Measurements from ENCODE around the gene FADS6.

The FADS6 gene
- total RNA-seq = 0 reads per million in 2 donors

GRCh38 chr17:74892974-74893911 lies at the start of gene FADS6:
TSS of gene FADS6 (minus strand) at chr17:74893633. CDS start at chr17:74893595, 38 bp downstream.
- no peak for DNase-seq

GRCh38 chr17:74941128-74941725 lies 47.8 kb upstream of the FADS6 start:
- no peak for DNase-seq

- DNase-seq = no peak
Measured at GRCh38 chr17:74939534-74939933, 46.1 kb upstream of the FADS6 start.

- DNase-seq = no peak
Measured at GRCh38 chr17:74938194-74938950, 44.9 kb upstream of the FADS6 start.

GRCh38 chr17:74937064-74938051 lies 43.9 kb upstream of the FADS6 start:
- no peak for DNase-seq

GRCh38 chr17:74936470-74936799 lies 43.0 kb upstream of the FADS6 start:
- DNase-seq = no peak

- DNase-seq = no peak
Measured at GRCh38 chr17:74935585-74936469, 42.4 kb upstream of the FADS6 start, which contains the start of gene OTOP3. TSS of gene OTOP3 (plus strand) at chr17:74935898. CDS start at chr17:74935922, 24 bp downstream.

- DNase-seq = no peak
Measured at GRCh38 chr17:74935048-74935447, 41.6 kb upstream of the FADS6 start.

GRCh38 chr17:74930535-74931036 lies 37.2 kb upstream of the FADS6 start:
- no peak for DNase-seq

- DNase-seq = no peak
Measured at GRCh38 chr17:74928786-74929185, 35.4 kb upstream of the FADS6 start.

- DNase-seq = no peak
Measured at GRCh38 chr17:74925242-74925641, 31.8 kb upstream of the FADS6 start.

GRCh38 chr17:74924250-74924948 lies 31.0 kb upstream of the FADS6 start, which contains the start of gene OTOP2:
TSS of gene OTOP2 (plus strand) at chr17:74924273. CDS start at chr17:74924633, 360 bp downstream.
- DNase-seq = no peak

GRCh38 chr17:74923538-74924249 lies 30.3 kb upstream of the FADS6 start:
- DNase-seq = peak; percentile 41

- no peak for DNase-seq
Measured at GRCh38 chr17:74922694-74923537, 29.5 kb upstream of the FADS6 start, which contains the start of gene USH1G. TSS of gene USH1G (minus strand) at chr17:74923255. CDS start at chr17:74923073, 182 bp downstream.

- no peak for DNase-seq
Measured at GRCh38 chr17:74922172-74922571, 28.7 kb upstream of the FADS6 start.

GRCh38 chr17:74921769-74922168 lies 28.3 kb upstream of the FADS6 start:
- no peak for DNase-seq

- DNase-seq = no peak
Measured at GRCh38 chr17:74921026-74921681, 27.7 kb upstream of the FADS6 start.

GRCh38 chr17:74920642-74921025 lies 27.2 kb upstream of the FADS6 start:
- no peak for DNase-seq

Measured in activated gamma-delta T cell (primary cell).